ENCODE data around the gene RNF157.

RNF157 gene

DNA sequence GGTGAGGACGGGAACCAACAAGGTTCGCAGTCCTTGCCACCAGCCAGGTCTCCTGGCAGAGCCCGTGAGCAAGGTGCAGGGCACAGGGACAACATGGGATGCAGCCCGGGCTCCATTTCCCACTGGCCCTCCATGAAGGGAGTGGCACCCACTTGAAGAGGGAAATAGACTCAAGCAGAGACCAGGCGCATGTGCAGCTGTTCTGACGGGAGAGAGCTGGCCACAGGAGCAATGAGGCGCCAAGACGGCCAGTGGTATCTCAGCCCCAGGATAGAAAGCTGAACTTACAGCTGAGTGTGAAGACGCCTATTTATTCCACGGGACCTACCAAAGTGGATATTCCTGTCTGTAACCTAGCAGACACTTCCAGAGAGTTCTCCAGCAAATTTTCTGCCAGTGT lies 91.1 kb downstream of the RNF157 start:
- Histone ChIP-seq H3F3A (ENCODE audit: control insufficient read depth, insufficient read depth) (no peaks in the 10 kb centered on the region), H3K79me2 (ENCODE audit: control insufficient read depth, low read length) (no peaks in the 10 kb centered on the region), H3K9me3 (ENCODE audit: control insufficient read depth, insufficient read depth, low read length) (no peaks in the 10 kb centered on the region), H3K9me2 (replicated peaks; ENCODE audit: control insufficient read depth, low read length) (no peaks in the 10 kb centered on the region), H3K4me2 (ENCODE audit: low read length) (no peak overlapping the region), H3K4me1 (ENCODE audit: control insufficient read depth, low read length) (peaks cover 30% of the 10 kb centered on the region), H3K36me3 (ENCODE audit: control insufficient read depth, low read length) (no peaks in the 10 kb centered on the region), H3K27ac (ENCODE audit: low read depth, low read length) (no peak overlapping the region), H3K27me3 (ENCODE audit: control insufficient read depth, low read length) (no peaks in the 10 kb centered on the region), H4K20me1 (ENCODE audit: control insufficient read depth, insufficient read depth, low read depth, low read length) (no peaks in the 10 kb centered on the region), H3K4me3 (ENCODE audit: low read length) (no peak overlapping the region)
- TF ChIP-seq, protein P1, sequence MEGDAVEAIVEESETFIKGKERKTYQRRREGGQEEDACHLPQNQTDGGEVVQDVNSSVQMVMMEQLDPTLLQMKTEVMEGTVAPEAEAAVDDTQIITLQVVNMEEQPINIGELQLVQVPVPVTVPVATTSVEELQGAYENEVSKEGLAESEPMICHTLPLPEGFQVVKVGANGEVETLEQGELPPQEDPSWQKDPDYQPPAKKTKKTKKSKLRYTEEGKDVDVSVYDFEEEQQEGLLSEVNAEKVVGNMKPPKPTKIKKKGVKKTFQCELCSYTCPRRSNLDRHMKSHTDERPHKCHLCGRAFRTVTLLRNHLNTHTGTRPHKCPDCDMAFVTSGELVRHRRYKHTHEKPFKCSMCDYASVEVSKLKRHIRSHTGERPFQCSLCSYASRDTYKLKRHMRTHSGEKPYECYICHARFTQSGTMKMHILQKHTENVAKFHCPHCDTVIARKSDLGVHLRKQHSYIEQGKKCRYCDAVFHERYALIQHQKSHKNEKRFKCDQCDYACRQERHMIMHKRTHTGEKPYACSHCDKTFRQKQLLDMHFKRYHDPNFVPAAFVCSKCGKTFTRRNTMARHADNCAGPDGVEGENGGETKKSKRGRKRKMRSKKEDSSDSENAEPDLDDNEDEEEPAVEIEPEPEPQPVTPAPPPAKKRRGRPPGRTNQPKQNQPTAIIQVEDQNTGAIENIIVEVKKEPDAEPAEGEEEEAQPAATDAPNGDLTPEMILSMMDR (IDR thresholded peaks at IDR 0.05; ENCODE audit: low read depth, low read length, poor library complexity, severe bottlenecking) = no peak
- TF ChIP-seq EZH2phosphoT487 (IDR thresholded peaks at IDR 0.05; ENCODE audit: borderline replicate concordance, low read length) = no peak

DNA sequence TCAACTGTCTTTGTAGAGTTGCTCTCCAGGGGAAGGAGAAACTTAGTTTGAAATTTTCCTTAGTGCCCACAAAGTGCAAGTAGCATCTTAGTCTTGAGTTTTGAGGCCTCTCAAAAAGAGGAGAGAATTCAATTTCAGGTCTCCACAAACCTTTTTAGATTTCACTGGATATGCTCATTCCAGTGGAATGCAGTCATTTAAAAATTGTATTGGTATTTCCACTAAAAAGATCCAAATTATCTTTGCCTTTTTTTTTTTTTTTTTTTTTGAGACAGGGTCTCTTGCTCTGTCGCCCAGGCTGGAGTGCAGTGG lies 92.3 kb downstream of the RNF157 start:
- H3K27ac ChIP-seq (ENCODE audit: low read depth, low read length) = no peak overlapping the region
- H3K4me2 ChIP-seq (ENCODE audit: low read length) = no peak overlapping the region
- H3K4me1 ChIP-seq (ENCODE audit: control insufficient read depth, low read length) = peaks cover 43% of the 10 kb centered on the region
- H4K20me1 ChIP-seq (ENCODE audit: control insufficient read depth, insufficient read depth, low read depth, low read length) = no peaks in the 10 kb centered on the region
- no peaks in the 10 kb centered on the region for H3K9me2 ChIP-seq (replicated peaks; ENCODE audit: control insufficient read depth, low read length)
- H3F3A ChIP-seq (ENCODE audit: control insufficient read depth, insufficient read depth) = peaks cover 5% of the 10 kb centered on the region
- no peaks in the 10 kb centered on the region for H3K27me3 ChIP-seq (ENCODE audit: control insufficient read depth, low read length)
- H3K4me3 ChIP-seq (ENCODE audit: low read length) = no peak overlapping the region
- H3K9me3 ChIP-seq (ENCODE audit: control insufficient read depth, insufficient read depth, low read length) = no peaks in the 10 kb centered on the region
- no peaks in the 10 kb centered on the region for H3K36me3 ChIP-seq (ENCODE audit: control insufficient read depth, low read length)
- no peak for TF ChIP-seq EZH2phosphoT487 (IDR thresholded peaks at IDR 0.05; ENCODE audit: borderline replicate concordance, low read length)
- TF ChIP-seq, protein P1 (IDR thresholded peaks at IDR 0.05; ENCODE audit: low read depth, low read length, poor library complexity, severe bottlenecking) = no peak
- no peaks in the 10 kb centered on the region for H3K79me2 ChIP-seq (ENCODE audit: control insufficient read depth, low read length)

DNA sequence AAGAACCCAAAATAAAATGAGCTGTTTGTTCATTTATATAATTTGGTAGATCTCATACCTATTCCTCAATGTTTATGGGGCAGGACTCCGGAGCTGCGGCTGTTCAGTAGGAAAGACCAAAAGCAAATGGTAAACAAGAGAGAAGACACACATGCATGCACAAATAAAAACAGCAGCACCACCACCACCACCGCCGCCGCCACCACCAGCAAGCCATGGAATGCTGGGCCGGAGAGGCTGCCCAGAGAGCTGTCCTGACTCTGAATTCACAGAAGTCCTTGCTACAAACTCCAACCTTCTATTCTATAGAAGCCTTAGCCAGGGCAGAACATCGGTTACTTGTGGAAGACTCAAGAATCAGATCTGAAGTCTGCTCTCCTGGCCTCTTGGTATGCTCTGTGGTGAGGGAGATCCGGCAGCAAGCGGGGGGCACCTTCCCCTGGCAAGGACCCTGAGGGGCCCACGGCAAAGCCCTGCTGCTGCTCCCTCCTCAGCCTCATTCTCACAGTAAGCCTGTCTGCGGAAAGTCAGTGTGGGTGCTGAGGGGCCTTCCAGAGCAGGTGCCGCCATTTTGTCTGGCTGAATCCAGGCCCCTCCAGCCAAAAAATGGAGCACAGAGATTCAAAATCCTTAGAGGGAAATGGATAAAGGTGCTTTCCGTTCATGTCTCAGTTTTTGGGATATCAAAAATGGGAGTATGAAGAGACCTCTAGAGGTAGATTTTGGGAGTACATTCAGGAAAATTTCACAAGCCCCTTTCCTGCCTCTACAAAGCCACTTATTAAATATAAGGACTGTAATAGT lies 92.9 kb downstream of the RNF157 start:
- peaks cover 7% of the 10 kb centered on the region for H3F3A ChIP-seq (ENCODE audit: control insufficient read depth, insufficient read depth)
- no peak overlapping the region for H3K4me2 ChIP-seq (ENCODE audit: low read length)
- H4K20me1 ChIP-seq (ENCODE audit: control insufficient read depth, insufficient read depth, low read depth, low read length) = no peaks in the 10 kb centered on the region
- no peaks in the 10 kb centered on the region for H3K79me2 ChIP-seq (ENCODE audit: control insufficient read depth, low read length)
- no peaks in the 10 kb centered on the region for H3K27me3 ChIP-seq (ENCODE audit: control insufficient read depth, low read length)
- H3K9me3 ChIP-seq (ENCODE audit: control insufficient read depth, insufficient read depth, low read length) = no peaks in the 10 kb centered on the region
- no peak overlapping the region for H3K4me3 ChIP-seq (ENCODE audit: low read length)
- TF ChIP-seq EZH2phosphoT487 (IDR thresholded peaks at IDR 0.05; ENCODE audit: borderline replicate concordance, low read length) = no peak
- TF ChIP-seq, protein P1 (IDR thresholded peaks at IDR 0.05; ENCODE audit: low read depth, low read length, poor library complexity, severe bottlenecking) = peak; percentile 66
- no peaks in the 10 kb centered on the region for H3K36me3 ChIP-seq (ENCODE audit: control insufficient read depth, low read length)
- no peak overlapping the region for H3K27ac ChIP-seq (ENCODE audit: low read depth, low read length)
- H3K4me1 ChIP-seq (ENCODE audit: control insufficient read depth, low read length) = peaks cover 47% of the 10 kb centered on the region
- no peaks in the 10 kb centered on the region for H3K9me2 ChIP-seq (replicated peaks; ENCODE audit: control insufficient read depth, low read length)

Data from DOHH2 (cell line).